ENCODE data around the gene TDRD7.

TDRD7 gene

DNA sequence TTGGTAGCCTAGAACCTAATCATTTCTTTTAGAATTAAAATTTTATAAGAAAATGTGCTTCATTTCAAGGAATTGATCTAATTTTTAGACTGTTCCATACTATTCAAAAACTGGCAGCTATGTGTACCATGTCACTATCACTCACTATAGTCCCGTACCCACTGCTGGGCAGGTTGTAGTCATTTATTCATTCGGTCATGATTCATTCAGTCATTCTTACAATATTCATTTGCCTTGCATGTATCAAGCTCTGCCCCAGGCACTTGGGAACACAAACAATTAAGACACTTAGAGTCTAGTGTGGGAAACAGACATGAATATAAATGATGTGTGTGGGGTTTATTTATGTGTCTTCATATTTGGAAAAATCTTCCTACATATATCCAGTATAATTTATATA lies 26.4 kb downstream of the TDRD7 start:
- ChIA-PET CTCF (interaction anchor here (0.6 kb wide), 1 partner anchor 625 kb away, joined by 3 read pairs; no protein-coding TSS in a partner anchor), POLR2A (no interaction called here)
- no peaks in the 10 kb centered on the region for H3K4me1 ChIP-seq (ENCODE audit: control insufficient read depth, insufficient read depth, low read length)
- no peaks in the 10 kb centered on the region for H3K9me3 ChIP-seq (ENCODE audit: control insufficient read depth, insufficient read depth, low read depth, low read length)
- H3K4me3 ChIP-seq (ENCODE audit: low read depth, low read length), result no peak overlapping the region
- H3K27ac ChIP-seq (ENCODE audit: extremely low read depth, low read depth, low read length), result no peak overlapping the region
- peaks cover 0 to 30% of the 10 kb centered on the region in 2 experiments; a peak in 2 of 3 replicates for H3K36me3 ChIP-seq (ENCODE audit: control insufficient read depth in 2 of 2, insufficient read depth in 1 of 2, low read length in 2 of 2)
- no peak for TF ChIP-seq ZNF561 (tag by site-specific recombination; IDR thresholded peaks at IDR 0.05; ENCODE audit: borderline replicate concordance)
- TF ChIP-seq, protein P1, sequence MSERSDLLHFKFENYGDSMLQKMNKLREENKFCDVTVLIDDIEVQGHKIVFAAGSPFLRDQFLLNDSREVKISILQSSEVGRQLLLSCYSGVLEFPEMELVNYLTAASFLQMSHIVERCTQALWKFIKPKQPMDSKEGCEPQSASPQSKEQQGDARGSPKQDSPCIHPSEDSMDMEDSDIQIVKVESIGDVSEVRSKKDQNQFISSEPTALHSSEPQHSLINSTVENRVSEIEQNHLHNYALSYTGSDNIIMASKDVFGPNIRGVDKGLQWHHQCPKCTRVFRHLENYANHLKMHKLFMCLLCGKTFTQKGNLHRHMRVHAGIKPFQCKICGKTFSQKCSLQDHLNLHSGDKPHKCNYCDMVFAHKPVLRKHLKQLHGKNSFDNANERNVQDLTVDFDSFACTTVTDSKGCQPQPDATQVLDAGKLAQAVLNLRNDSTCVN (tag by site-specific recombination; optimal IDR thresholded peaks at IDR 0.05), result no peak
- no peak for TF ChIP-seq ZNF248 (tag by site-specific recombination; IDR thresholded peaks at IDR 0.05)
- no peak for TF ChIP-seq ZNF354C (tag by site-specific recombination; IDR thresholded peaks at IDR 0.05; ENCODE audit: borderline replicate concordance, low read depth)

DNA sequence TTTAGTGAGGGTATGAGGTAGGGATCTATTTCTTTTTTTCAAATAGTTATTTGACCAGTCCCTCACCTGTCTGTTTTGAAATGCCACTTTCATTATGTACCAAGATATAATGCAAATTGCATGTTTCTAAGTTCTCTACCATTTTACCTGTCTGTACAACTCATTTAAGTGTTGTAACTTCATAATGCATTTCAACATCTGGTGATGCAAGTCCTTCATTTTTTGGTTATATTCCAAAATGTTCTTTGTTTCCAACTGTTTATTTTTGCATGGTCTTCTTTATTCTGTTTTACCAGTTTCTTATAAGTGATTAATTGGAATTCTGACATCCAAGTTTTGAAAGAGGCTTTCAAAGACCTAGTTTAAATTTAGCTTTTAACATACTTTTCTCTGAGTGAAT lies 26.8 kb downstream of the TDRD7 start:
- POLR2A ChIA-PET, result no interaction called here

DNA sequence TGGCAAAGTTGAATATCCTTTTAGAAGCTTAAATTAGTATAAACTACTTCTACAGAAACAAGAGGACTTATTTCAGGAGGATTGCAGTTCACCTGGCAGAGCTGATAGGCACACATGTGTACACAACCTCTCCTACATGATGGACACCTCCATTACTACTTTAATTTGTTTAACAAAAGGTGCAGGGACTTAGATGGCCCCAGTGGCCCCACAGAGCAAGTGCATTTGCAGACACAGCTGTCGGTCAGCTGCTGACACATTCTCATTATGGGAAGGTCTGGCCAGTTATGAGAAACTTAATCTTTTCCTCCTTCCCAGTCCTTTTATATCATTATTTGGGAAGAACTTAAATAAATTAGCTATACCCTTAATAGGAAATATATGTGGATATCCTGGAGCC lies 28.3 kb downstream of the TDRD7 start:
- Histone ChIP-seq H3K36me3 (ENCODE audit: control insufficient read depth in 2 of 2, insufficient read depth in 1 of 2, low read length in 2 of 2) (peaks cover 0 to 17% of the 10 kb centered on the region in 2 experiments; a peak in 1 of 3 replicates), H3K4me1 (ENCODE audit: control insufficient read depth, insufficient read depth, low read length) (no peaks in the 10 kb centered on the region), H3K4me3 (ENCODE audit: low read depth, low read length) (no peak overlapping the region), H3K27ac (ENCODE audit: extremely low read depth, low read depth, low read length) (no peak overlapping the region), H3K9me3 (ENCODE audit: control insufficient read depth, insufficient read depth, low read depth, low read length) (no peaks in the 10 kb centered on the region)
- CTCF ChIA-PET, result interaction anchor here (0.6 to 1.8 kb wide), 3 partner anchors 20 to 33 kb away, joined by 3 to 6 read pairs (median 4); no protein-coding TSS in a partner anchor
- POLR2A ChIA-PET, result interaction anchor here (0.7 kb wide), 2 partner anchors 23 to 193 kb away, joined by 3 to 4 read pairs; partner anchors contain the start of genes NCBP1 and TSTD2
- TF ChIP-seq ZNF140 (tag by site-specific recombination; IDR thresholded peaks at IDR 0.05), result no peak
- TF ChIP-seq ZNF624 (tag by site-specific recombination; IDR thresholded peaks at IDR 0.05), result no peak
- no peak for TF ChIP-seq ZNF169 (tag by site-specific recombination; IDR thresholded peaks at IDR 0.05)
- TF ChIP-seq KLF10 (tag by site-specific recombination; IDR thresholded peaks at IDR 0.05), result no peak
- no peak for TF ChIP-seq ZNF654 (tag by site-specific recombination; IDR thresholded peaks at IDR 0.05; ENCODE audit: low read depth)
- TF ChIP-seq, protein P2, sequence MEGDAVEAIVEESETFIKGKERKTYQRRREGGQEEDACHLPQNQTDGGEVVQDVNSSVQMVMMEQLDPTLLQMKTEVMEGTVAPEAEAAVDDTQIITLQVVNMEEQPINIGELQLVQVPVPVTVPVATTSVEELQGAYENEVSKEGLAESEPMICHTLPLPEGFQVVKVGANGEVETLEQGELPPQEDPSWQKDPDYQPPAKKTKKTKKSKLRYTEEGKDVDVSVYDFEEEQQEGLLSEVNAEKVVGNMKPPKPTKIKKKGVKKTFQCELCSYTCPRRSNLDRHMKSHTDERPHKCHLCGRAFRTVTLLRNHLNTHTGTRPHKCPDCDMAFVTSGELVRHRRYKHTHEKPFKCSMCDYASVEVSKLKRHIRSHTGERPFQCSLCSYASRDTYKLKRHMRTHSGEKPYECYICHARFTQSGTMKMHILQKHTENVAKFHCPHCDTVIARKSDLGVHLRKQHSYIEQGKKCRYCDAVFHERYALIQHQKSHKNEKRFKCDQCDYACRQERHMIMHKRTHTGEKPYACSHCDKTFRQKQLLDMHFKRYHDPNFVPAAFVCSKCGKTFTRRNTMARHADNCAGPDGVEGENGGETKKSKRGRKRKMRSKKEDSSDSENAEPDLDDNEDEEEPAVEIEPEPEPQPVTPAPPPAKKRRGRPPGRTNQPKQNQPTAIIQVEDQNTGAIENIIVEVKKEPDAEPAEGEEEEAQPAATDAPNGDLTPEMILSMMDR (tag by site-specific recombination; IDR thresholded peaks at IDR 0.05), result no peak
- no peak for TF ChIP-seq SCRT2 (tag by site-specific recombination; IDR thresholded peaks at IDR 0.05)
- TF ChIP-seq ZNF138 (tag by site-specific recombination; IDR thresholded peaks at IDR 0.05; ENCODE audit: borderline replicate concordance), result no peak
- no peak for TF ChIP-seq ZNF529 (tag by site-specific recombination; IDR thresholded peaks at IDR 0.05; ENCODE audit: insufficient replicate concordance)
- no peak for TF ChIP-seq ZNF843 (tag by site-specific recombination; IDR thresholded peaks at IDR 0.05)
- no peak for TF ChIP-seq OSR2 (tag by site-specific recombination; IDR thresholded peaks at IDR 0.05)
- no peak for TF ChIP-seq ZNF768 (tag by site-specific recombination; IDR thresholded peaks at IDR 0.05)
- TF ChIP-seq, protein P1 (tag by site-specific recombination; optimal IDR thresholded peaks at IDR 0.05), result no peak

More for the DNA sequence above, 26.8 kb downstream of the TDRD7 start:
- Histone ChIP-seq H3K9me3 (ENCODE audit: control insufficient read depth, insufficient read depth, low read depth, low read length) (no peaks in the 10 kb centered on the region), H3K36me3 (ENCODE audit: control insufficient read depth in 2 of 2, insufficient read depth in 1 of 2, low read length in 2 of 2) (peaks cover 0 to 25% of the 10 kb centered on the region in 2 experiments; a peak in 2 of 3 replicates), H3K4me3 (ENCODE audit: low read depth, low read length) (no peak overlapping the region), H3K27ac (ENCODE audit: extremely low read depth, low read depth, low read length) (no peak overlapping the region), H3K4me1 (ENCODE audit: control insufficient read depth, insufficient read depth, low read length) (no peaks in the 10 kb centered on the region)
- CTCF ChIA-PET, result interaction anchor here (0.6 kb wide), 1 partner anchor 10 kb away, joined by 3 read pairs; no protein-coding TSS in a partner anchor
- TF ChIP-seq ZFHX2 (tag by site-specific recombination; conservative IDR thresholded peaks at IDR 0.05) (no peak), ZNF677 (tag by site-specific recombination; IDR thresholded peaks at IDR 0.05) (no peak), ZNF660 (tag by site-specific recombination; IDR thresholded peaks at IDR 0.05) (no peak), MYNN (tag by site-specific recombination; IDR thresholded peaks at IDR 0.05; ENCODE audit: borderline replicate concordance) (no peak), ZNF768 (tag by site-specific recombination; IDR thresholded peaks at IDR 0.05) (no peak), ZNF37A (tag by site-specific recombination; IDR thresholded peaks at IDR 0.05) (no peak), ZNF830 (tag by site-specific recombination; IDR thresholded peaks at IDR 0.05; ENCODE audit: low read depth) (no peak), ZNF121 (tag by site-specific recombination; IDR thresholded peaks at IDR 0.05) (no peak), ZNF292 (tag by site-specific recombination; IDR thresholded peaks at IDR 0.05; ENCODE audit: borderline replicate concordance, low read depth) (no peak), ZNF211 (tag by site-specific recombination; IDR thresholded peaks at IDR 0.05; ENCODE audit: low read depth) (no peak), ZNF132 (tag by site-specific recombination; IDR thresholded peaks at IDR 0.05; ENCODE audit: borderline replicate concordance) (no peak), ZNF24 (tag by site-specific recombination; IDR thresholded peaks at IDR 0.05) (no peak), ZNF23 (tag by site-specific recombination; IDR thresholded peaks at IDR 0.05; ENCODE audit: borderline replicate concordance) (no peak), ZNF521 (tag by site-specific recombination; IDR thresholded peaks at IDR 0.05) (no peak), ZSCAN30 (tag by site-specific recombination; IDR thresholded peaks at IDR 0.05) (no peak), ZNF169 (tag by site-specific recombination; IDR thresholded peaks at IDR 0.05) (no peak), ZNF155 (tag by site-specific recombination; IDR thresholded peaks at IDR 0.05) (no peak), ZNF785 (tag by site-specific recombination; IDR thresholded peaks at IDR 0.05) (no peak)
- TF ChIP-seq, protein P3, sequence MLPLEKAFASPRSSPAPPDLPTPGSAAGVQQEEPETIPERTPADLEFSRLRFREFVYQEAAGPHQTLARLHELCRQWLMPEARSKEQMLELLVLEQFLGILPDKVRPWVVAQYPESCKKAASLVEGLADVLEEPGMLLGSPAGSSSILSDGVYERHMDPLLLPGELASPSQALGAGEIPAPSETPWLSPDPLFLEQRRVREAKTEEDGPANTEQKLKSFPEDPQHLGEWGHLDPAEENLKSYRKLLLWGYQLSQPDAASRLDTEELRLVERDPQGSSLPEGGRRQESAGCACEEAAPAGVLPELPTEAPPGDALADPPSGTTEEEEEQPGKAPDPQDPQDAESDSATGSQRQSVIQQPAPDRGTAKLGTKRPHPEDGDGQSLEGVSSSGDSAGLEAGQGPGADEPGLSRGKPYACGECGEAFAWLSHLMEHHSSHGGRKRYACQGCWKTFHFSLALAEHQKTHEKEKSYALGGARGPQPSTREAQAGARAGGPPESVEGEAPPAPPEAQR (tag by site-specific recombination; IDR thresholded peaks at IDR 0.05), result no peak
- TF ChIP-seq, protein P4, sequence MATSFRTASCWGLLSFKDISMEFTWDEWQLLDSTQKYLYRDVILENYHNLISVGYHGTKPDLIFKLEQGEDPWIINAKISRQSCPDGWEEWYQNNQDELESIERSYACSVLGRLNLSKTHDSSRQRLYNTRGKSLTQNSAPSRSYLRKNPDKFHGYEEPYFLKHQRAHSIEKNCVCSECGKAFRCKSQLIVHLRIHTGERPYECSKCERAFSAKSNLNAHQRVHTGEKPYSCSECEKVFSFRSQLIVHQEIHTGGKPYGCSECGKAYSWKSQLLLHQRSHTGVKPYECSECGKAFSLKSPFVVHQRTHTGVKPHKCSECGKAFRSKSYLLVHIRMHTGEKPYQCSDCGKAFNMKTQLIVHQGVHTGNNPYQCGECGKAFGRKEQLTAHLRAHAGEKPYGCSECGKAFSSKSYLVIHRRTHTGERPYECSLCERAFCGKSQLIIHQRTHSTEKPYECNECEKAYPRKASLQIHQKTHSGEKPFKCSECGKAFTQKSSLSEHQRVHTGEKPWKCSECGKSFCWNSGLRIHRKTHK (tag by site-specific recombination; IDR thresholded peaks at IDR 0.05), result no peak

All from HEK293 (cell line).